ENCODE results near the gene PRCD.

- TF ChIP-seq, protein P1, sequence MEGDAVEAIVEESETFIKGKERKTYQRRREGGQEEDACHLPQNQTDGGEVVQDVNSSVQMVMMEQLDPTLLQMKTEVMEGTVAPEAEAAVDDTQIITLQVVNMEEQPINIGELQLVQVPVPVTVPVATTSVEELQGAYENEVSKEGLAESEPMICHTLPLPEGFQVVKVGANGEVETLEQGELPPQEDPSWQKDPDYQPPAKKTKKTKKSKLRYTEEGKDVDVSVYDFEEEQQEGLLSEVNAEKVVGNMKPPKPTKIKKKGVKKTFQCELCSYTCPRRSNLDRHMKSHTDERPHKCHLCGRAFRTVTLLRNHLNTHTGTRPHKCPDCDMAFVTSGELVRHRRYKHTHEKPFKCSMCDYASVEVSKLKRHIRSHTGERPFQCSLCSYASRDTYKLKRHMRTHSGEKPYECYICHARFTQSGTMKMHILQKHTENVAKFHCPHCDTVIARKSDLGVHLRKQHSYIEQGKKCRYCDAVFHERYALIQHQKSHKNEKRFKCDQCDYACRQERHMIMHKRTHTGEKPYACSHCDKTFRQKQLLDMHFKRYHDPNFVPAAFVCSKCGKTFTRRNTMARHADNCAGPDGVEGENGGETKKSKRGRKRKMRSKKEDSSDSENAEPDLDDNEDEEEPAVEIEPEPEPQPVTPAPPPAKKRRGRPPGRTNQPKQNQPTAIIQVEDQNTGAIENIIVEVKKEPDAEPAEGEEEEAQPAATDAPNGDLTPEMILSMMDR (IDR thresholded peaks at IDR 0.05): no peak
- no peak for TF ChIP-seq POLR2A (IDR thresholded peaks at IDR 0.05)
Observed at GRCh38 chr17:76579281-76579680, 39.4 kb downstream of the PRCD start.
